Measurements from ENCODE around the gene RAB1A.

Gene RAB1A

GRCh38 chr2:65044097-65044735 is 85.7 kb downstream of the RAB1A start:
- in situ Hi-C loops (cut with MboI; ENCODE audit: low sequenced_read_pairs) = loop anchor here (25.0 kb wide), 1 partner anchor 457 kb away; no protein-coding TSS in a partner anchor

GRCh38 chr2:65043001-65043400 is 86.9 kb downstream of the RAB1A start:
- in situ Hi-C loops (cut with MboI; ENCODE audit: low sequenced_read_pairs) = loop anchor here (25.0 kb wide), 1 partner anchor 456 kb away; no protein-coding TSS in a partner anchor

- in situ Hi-C loops (cut with MboI; ENCODE audit: low sequenced_read_pairs) = loop anchor here (25.0 kb wide), 1 partner anchor 453 kb away; no protein-coding TSS in a partner anchor
Measured at GRCh38 chr2:65040400-65041261, 89.3 kb downstream of the RAB1A start.

- in situ Hi-C loops (cut with MboI; ENCODE audit: low sequenced_read_pairs) = loop anchor here (25.0 kb wide), 1 partner anchor 452 kb away; no protein-coding TSS in a partner anchor
Measured at GRCh38 chr2:65039640-65040039, 90.3 kb downstream of the RAB1A start.

- in situ Hi-C loops (cut with MboI; ENCODE audit: low sequenced_read_pairs) = loop anchor here (25.0 kb wide), 1 partner anchor 450 kb away; no protein-coding TSS in a partner anchor
Measured at GRCh38 chr2:65037178-65037577, 92.7 kb downstream of the RAB1A start.

All from HL-60/S4 treated with phorbol 12-myristate 13-acetate at 8.2 ng/mL for 4 days and 3 days (cell line).